HL-60 (cell line): ENCODE results near the gene CACNA1S.

Experiments used
- DNase-seq, 2 experiments: peaks; one replicate each; pipeline ENCODE4 v3.0.0-alpha.2; 2010 to 2020; ENCODE audit warnings: low read depth in 1 of 2, low spot score in 1 of 2
- H3K27ac ChIP-seq: fragments of 250-450 bp; sonication (Bioruptor Pico); replicated peaks from 2 replicates; pipeline ENCODE4 v1.5.1; 2020; ENCODE audit warnings: mild to moderate bottlenecking, moderate library complexity
- H3K27me3 ChIP-seq: fragments of 250-450 bp; sonication (Bioruptor Pico); 2 replicates; pipeline ENCODE4 v1.5.1; 2021; ENCODE audit warnings: mild to moderate bottlenecking, moderate library complexity; ENCODE audit not compliant: insufficient read depth, poor library complexity, severe bottlenecking
- H3K4me3 ChIP-seq: replicated peaks from 2 replicates; pipeline ENCODE4 v1.5.1; 2011; ENCODE audit warnings: mild to moderate bottlenecking, control low read depth, low read length; ENCODE audit not compliant: insufficient read depth
- CTCF ChIP-seq: IDR thresholded peaks from one replicate; pipeline ENCODE4 v1.5.1; 2011; ENCODE audit warnings: low read length, control low read depth, inconsistent platforms; ENCODE audit not compliant: insufficient read depth
- GABPA ChIP-seq: IDR thresholded peaks from 2 replicates; pipeline ENCODE4 v1.6.1; 2012; ENCODE audit warnings: low read depth
- POLR2AphosphoS5 ChIP-seq: IDR thresholded peaks from 2 replicates; pipeline ENCODE4 v1.6.1; 2012; ENCODE audit warnings: low read depth
- REST ChIP-seq: IDR thresholded peaks from 2 replicates; pipeline ENCODE4 v1.6.1; 2012; ENCODE audit warnings: low read depth; ENCODE audit not compliant: insufficient replicate concordance
- SPI1 ChIP-seq: IDR thresholded peaks from 2 replicates; pipeline ENCODE4 v1.6.1; 2012; ENCODE audit warnings: low read depth, mild to moderate bottlenecking, borderline replicate concordance

CACNA1S gene

DNA sequence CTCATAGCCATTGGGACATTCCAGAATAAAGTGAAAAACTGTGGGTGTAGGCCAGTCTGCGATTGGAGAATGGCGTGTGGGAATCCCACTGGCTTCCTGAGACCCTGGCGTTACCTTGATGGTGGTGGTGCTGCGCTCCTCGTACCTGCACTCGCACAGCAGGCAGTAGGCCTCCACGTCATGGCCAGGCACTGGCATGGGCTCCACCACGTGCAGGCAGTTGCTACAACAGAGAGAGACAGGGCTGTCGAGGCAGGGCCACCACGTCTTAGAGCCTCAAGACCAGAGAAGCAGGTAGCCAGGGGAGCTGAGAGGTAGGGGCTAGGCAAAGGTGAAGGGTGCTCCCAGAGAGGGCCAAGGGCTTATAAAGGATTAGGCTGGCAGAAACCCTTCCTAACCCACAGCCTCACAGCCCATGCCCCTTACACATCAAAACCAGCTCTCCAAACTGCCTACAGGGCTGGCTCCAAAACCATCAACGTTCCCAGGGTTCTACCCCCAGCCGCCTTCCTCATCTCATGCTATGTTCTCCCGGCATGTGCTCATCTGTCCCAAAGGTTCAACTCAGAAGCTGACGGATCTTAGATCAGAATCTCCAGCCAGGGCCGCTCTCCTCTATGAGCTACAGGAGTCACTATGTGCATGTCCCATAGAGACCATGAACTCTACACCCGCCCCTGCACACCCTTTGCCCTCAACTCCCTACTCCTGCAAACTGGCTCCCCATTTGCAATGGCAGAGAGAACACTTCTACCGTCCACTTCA lies 34.6 kb upstream of the CACNA1S start:
- Histone ChIP-seq H3K4me3 (no peak overlapping the region), H3K27me3 (no peaks in the 10 kb centered on the region), H3K27ac (no peak overlapping the region)
- DNase-seq, result no peak
- TF ChIP-seq REST, result no peak
- TF ChIP-seq GABPA, result no peak
- no peak for TF ChIP-seq CTCF
- TF ChIP-seq POLR2AphosphoS5, result no peak
- no peak for TF ChIP-seq SPI1

- DNase-seq, result no peak
- no peak for TF ChIP-seq SPI1
- TF ChIP-seq GABPA, result no peak
- no peak for TF ChIP-seq CTCF
- no peak for TF ChIP-seq REST
- TF ChIP-seq POLR2AphosphoS5, result no peak
- no peak overlapping the region for H3K27ac ChIP-seq
- H3K27me3 ChIP-seq, result no peaks in the 10 kb centered on the region
- no peak overlapping the region for H3K4me3 ChIP-seq
Measured at GRCh38 chr1:201145816-201146215, 33.6 kb upstream of the CACNA1S start.

DNA sequence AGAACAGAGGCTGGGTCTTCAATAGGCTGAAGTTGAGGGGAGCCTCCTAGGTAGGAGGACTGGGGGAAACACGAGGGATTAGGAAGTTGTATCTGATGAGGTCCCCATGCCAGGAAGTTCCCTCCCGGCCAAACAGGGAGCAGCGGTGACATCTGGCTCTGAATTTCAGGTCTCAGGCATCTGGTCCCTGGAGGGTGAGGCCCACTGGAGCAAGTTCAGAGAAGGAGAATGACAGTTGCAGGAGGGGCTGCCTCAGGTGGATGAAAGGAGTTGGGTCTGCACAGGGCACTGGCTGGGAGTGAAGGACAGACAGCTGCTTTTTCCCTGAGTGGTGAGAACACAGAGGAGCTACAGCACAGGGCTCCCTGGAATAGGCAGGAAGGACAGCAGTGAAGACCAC lies 32.9 kb upstream of the CACNA1S start:
- TF ChIP-seq CTCF (no peak), REST (no peak), GABPA (no peak), SPI1 (no peak), POLR2AphosphoS5 (no peak)
- no peak overlapping the region for H3K4me3 ChIP-seq
- DNase-seq, result no peak

More for the DNA sequence above, 32.9 kb upstream of the CACNA1S start:
- no peaks in the 10 kb centered on the region for H3K27me3 ChIP-seq
- H3K27ac ChIP-seq, result no peak overlapping the region
